GM12878 (cell line): ENCODE measurements around the gene SLC12A5.

Experiments used
- ASH2L ChIP-seq: fragments of 300-600, 200-600 bp; sonication (generic); IDR thresholded peaks from 2 replicates; pipeline ENCODE4 v1.6.1; 2017; ENCODE audit warnings: low read depth, mild to moderate bottlenecking, borderline replicate concordance
- BCL11A ChIP-seq: IDR thresholded peaks from 2 replicates; pipeline ENCODE4 v1.6.1; 2011; ENCODE audit warnings: low read depth, low read length
- BCL3 ChIP-seq: IDR thresholded peaks from 2 replicates; pipeline ENCODE4 v1.6.1; 2011; ENCODE audit warnings: borderline replicate concordance, low read depth, mild to moderate bottlenecking, moderate library complexity, low read length; ENCODE audit not compliant: insufficient read depth, poor library complexity, severe bottlenecking
- CHD4 ChIP-seq: fragments of 200-600 bp; sonication (generic); IDR thresholded peaks from 2 replicates; pipeline ENCODE4 v1.6.1; 2016; ENCODE audit warnings: mild to moderate bottlenecking
- CTCF ChIP-seq, 3 experiments: IDR thresholded peaks in 2 of 3; conservative IDR thresholded peaks in 1 of 3; 2 replicates each; pipeline ENCODE4 v1.5.1; 2011; ENCODE audit warnings: low read depth in 3 of 3, low read length in 3 of 3, mild to moderate bottlenecking in 3 of 3, control low read depth in 2 of 3, moderate library complexity in 2 of 3, inconsistent platforms in 1 of 3, mixed read lengths in 1 of 3; ENCODE audit not compliant: control insufficient read depth in 2 of 3, insufficient read depth in 1 of 3; ENCODE audit errors: extremely low read depth in 1 of 3
- EED ChIP-seq: sonication (generic); IDR thresholded peaks from 2 replicates; pipeline ENCODE4 v1.6.1; 2016; ENCODE audit warnings: antibody characterized with exemption, low read depth
- EP300 ChIP-seq, 2 experiments: fragments of 150-350 bp in 1 of 2; IDR thresholded peaks; 2 replicates each; pipeline ENCODE4 v1.6.1; 2011 to 2012; ENCODE audit warnings: low read depth in 2 of 2, low read length in 2 of 2, borderline replicate concordance in 1 of 2, improper control_type of control experiment in 1 of 2, inconsistent platforms in 1 of 2; ENCODE audit not compliant: control insufficient read depth in 1 of 2
- GABPA ChIP-seq: IDR thresholded peaks from 2 replicates; pipeline ENCODE4 v1.6.1; 2014; ENCODE audit warnings: antibody characterized with exemption, low read depth, mild to moderate bottlenecking, inconsistent platforms
- JUNB ChIP-seq: IDR thresholded peaks from 2 replicates; pipeline ENCODE4 v1.6.1; 2016; ENCODE audit warnings: antibody characterized with exemption, mild to moderate bottlenecking
- POLR2A ChIP-seq: IDR thresholded peaks from 2 replicates; pipeline ENCODE4 v1.6.1; 2011; ENCODE audit warnings: low read depth, mild to moderate bottlenecking, low read length
- POLR2AphosphoS5 ChIP-seq: IDR thresholded peaks from 2 replicates; pipeline ENCODE4 v1.6.1; 2011; ENCODE audit warnings: mild to moderate bottlenecking, low read length, inconsistent platforms
- SIN3A ChIP-seq: IDR thresholded peaks from 2 replicates; pipeline ENCODE4 v1.6.1; 2012; ENCODE audit warnings: low read depth, low read length, improper control_type of control experiment
- SMC3 ChIP-seq: IDR thresholded peaks from 2 replicates; pipeline ENCODE4 v1.6.1; 2011; ENCODE audit warnings: low read length, improper control_type of control experiment, borderline replicate concordance
- TAF1 ChIP-seq: IDR thresholded peaks from 2 replicates; pipeline ENCODE4 v1.6.1; 2011; ENCODE audit warnings: mild to moderate bottlenecking, low read depth, low read length, borderline replicate concordance

GRCh38 chr20:46002008-46002407, 27.0 kb upstream of the SLC12A5 start:
- TF ChIP-seq SIN3A = no peak
- no peak for TF ChIP-seq CTCF (IDR thresholded peaks at IDR 0.05 in 2 of 3, conservative IDR thresholded peaks at IDR 0.05 in 1 of 3; ENCODE audit: control insufficient read depth in 2 of 3, extremely low read depth in 1 of 3, insufficient read depth in 1 of 3, low read depth in 3 of 3, low read length in 3 of 3)
- no peak for TF ChIP-seq EED
- no peak for TF ChIP-seq TAF1
- TF ChIP-seq BCL3 = no peak
- no peak for TF ChIP-seq SMC3
- TF ChIP-seq ASH2L = no peak
- no peak for TF ChIP-seq JUNB
- no peak for TF ChIP-seq BCL11A
- no peak for TF ChIP-seq EP300 (IDR thresholded peaks at IDR 0.05; ENCODE audit: borderline replicate concordance in 1 of 2, control insufficient read depth in 1 of 2, low read depth in 2 of 2, low read length in 2 of 2)
- TF ChIP-seq GABPA = no peak
- no peak for TF ChIP-seq POLR2A
- TF ChIP-seq POLR2AphosphoS5 = no peak
- TF ChIP-seq CHD4 = no peak
